Mesenchymal stem cell (in vitro differentiated cells and primary cell): ENCODE measurements around the gene PITPNC1.
"Not testable (repeated sequence)": the region's sequence is repeated elsewhere in the genome, so short reads cannot be mapped to it uniquely, and the experiment has no call there.

Source experiments
- DNase-seq: peaks from one replicate; pipeline ENCODE4 v3.0.0-alpha.2; 2013
- H2AFZ ChIP-seq: one replicate; pipeline ENCODE4 v1.6.1; 2013; ENCODE audit warnings: low read depth, mild to moderate bottlenecking, control low read depth, inconsistent platforms, low read length, moderate library complexity
- H2AK5ac ChIP-seq: 2 replicates; pipeline ENCODE4 v1.6.1; 2013; ENCODE audit warnings: low read length, moderate library complexity, mild to moderate bottlenecking, inconsistent platforms; ENCODE audit not compliant: severe bottlenecking
- H2BK120ac ChIP-seq: one replicate; pipeline ENCODE4 v1.6.1; 2013; ENCODE audit warnings: low read depth, mild to moderate bottlenecking, inconsistent platforms, low read length, moderate library complexity
- H2BK12ac ChIP-seq, 2 experiments: one replicate each; pipeline ENCODE4 v1.6.1; 2013; ENCODE audit warnings: inconsistent platforms in 2 of 2, low read length in 2 of 2, mild to moderate bottlenecking in 2 of 2, moderate library complexity in 2 of 2, control low read depth in 1 of 2
- H2BK15ac ChIP-seq: one replicate; pipeline ENCODE4 v1.6.1; 2013; ENCODE audit warnings: mild to moderate bottlenecking, low read depth, inconsistent platforms; ENCODE audit not compliant: poor library complexity, severe bottlenecking
- H2BK5ac ChIP-seq: 2 replicates; pipeline ENCODE4 v1.6.1; 2013; ENCODE audit warnings: low read depth, mild to moderate bottlenecking, low read length, control low read depth, inconsistent platforms; ENCODE audit not compliant: poor library complexity, severe bottlenecking
- H3K14ac ChIP-seq, 2 experiments: one replicate each; pipeline ENCODE4 v1.6.1; 2013; ENCODE audit warnings: inconsistent platforms in 2 of 2, low read length in 2 of 2, control low read depth in 1 of 2, mild to moderate bottlenecking in 1 of 2, moderate library complexity in 1 of 2
- H3K18ac ChIP-seq, 2 experiments: one replicate each; pipeline ENCODE4 v1.6.1; 2013; ENCODE audit warnings: inconsistent platforms in 2 of 2, low read length in 2 of 2, control low read depth in 1 of 2, low read depth in 1 of 2, mild to moderate bottlenecking in 1 of 2
- H3K23ac ChIP-seq, 2 experiments: one replicate each; pipeline ENCODE4 v1.6.1; 2013; ENCODE audit warnings: inconsistent platforms in 2 of 2, low read length in 2 of 2, mild to moderate bottlenecking in 2 of 2, moderate library complexity in 2 of 2, control low read depth in 1 of 2
- H3K27ac ChIP-seq: 2 replicates; pipeline ENCODE4 v1.5.1; 2013; ENCODE audit warnings: mild to moderate bottlenecking, moderate library complexity, low read length, control low read depth, inconsistent platforms; ENCODE audit not compliant: poor library complexity, severe bottlenecking
- H3K27me3 ChIP-seq, 2 experiments: 2 replicates each; pipeline versions ENCODE4 v1.6.1 to v1.7.0; 2013; ENCODE audit warnings: low read length in 2 of 2, mild to moderate bottlenecking in 2 of 2, moderate library complexity in 2 of 2, control low read depth in 1 of 2, inconsistent platforms in 1 of 2; ENCODE audit not compliant: control insufficient read depth in 1 of 2, insufficient read depth in 1 of 2
- H3K36me3 ChIP-seq, 2 experiments: 2 replicates each; pipeline versions ENCODE4 v1.6.1 to v1.7.0; 2013; ENCODE audit warnings: low read length in 2 of 2, control low read depth in 1 of 2, inconsistent platforms in 1 of 2, low read depth in 1 of 2, mild to moderate bottlenecking in 1 of 2; ENCODE audit not compliant: insufficient read depth in 2 of 2, control insufficient read depth in 1 of 2
- H3K4ac ChIP-seq, 2 experiments: one replicate each; pipeline ENCODE4 v1.6.1; 2013; ENCODE audit warnings: inconsistent platforms in 2 of 2, low read length in 2 of 2, mild to moderate bottlenecking in 2 of 2, moderate library complexity in 2 of 2, control low read depth in 1 of 2, low read depth in 1 of 2
- H3K4me1 ChIP-seq: 2 replicates; pipeline ENCODE4 v1.6.1; 2013; ENCODE audit warnings: low read depth, low read length, control low read depth; ENCODE audit not compliant: control insufficient read depth, insufficient read depth
- H3K4me2 ChIP-seq: 2 replicates; pipeline ENCODE4 v1.6.1; 2013; ENCODE audit warnings: low read length, mild to moderate bottlenecking, inconsistent platforms; ENCODE audit not compliant: poor library complexity, severe bottlenecking
- H3K4me3 ChIP-seq, 2 experiments: 2 replicates each; pipeline versions ENCODE4 v1.5.1 to v1.7.0; 2013; ENCODE audit warnings: low read length in 2 of 2, mild to moderate bottlenecking in 2 of 2, control low read depth in 1 of 2, low read depth in 1 of 2; ENCODE audit not compliant: insufficient read depth in 1 of 2
- H3K79me1 ChIP-seq: replicated peaks from 2 replicates; pipeline ENCODE4 v1.6.1; 2013; ENCODE audit warnings: mild to moderate bottlenecking, control low read depth, low read length, inconsistent platforms; ENCODE audit not compliant: poor library complexity, severe bottlenecking
- H3K9ac ChIP-seq: 2 replicates; pipeline ENCODE4 v1.7.0; 2013; ENCODE audit warnings: mild to moderate bottlenecking, low read length, moderate library complexity
- H3K9me3 ChIP-seq: 2 replicates; pipeline ENCODE4 v1.7.0; 2013; ENCODE audit warnings: mild to moderate bottlenecking, low read length; ENCODE audit not compliant: control insufficient read depth
- H4K8ac ChIP-seq: one replicate; pipeline ENCODE4 v1.6.1; 2013; ENCODE audit warnings: inconsistent platforms, mild to moderate bottlenecking, low read length, moderate library complexity
- H4K91ac ChIP-seq: one replicate; pipeline ENCODE4 v1.6.1; 2013; ENCODE audit warnings: mild to moderate bottlenecking, low read length, inconsistent platforms
- WGBS: methylation state at CpG from one replicate; pipeline ENCODE4 v1.1.7; 2013; ENCODE audit warnings: mixed read lengths; 5-methylcytosine and 5-hydroxymethylcytosine counted together

Gene PITPNC1

DNA sequence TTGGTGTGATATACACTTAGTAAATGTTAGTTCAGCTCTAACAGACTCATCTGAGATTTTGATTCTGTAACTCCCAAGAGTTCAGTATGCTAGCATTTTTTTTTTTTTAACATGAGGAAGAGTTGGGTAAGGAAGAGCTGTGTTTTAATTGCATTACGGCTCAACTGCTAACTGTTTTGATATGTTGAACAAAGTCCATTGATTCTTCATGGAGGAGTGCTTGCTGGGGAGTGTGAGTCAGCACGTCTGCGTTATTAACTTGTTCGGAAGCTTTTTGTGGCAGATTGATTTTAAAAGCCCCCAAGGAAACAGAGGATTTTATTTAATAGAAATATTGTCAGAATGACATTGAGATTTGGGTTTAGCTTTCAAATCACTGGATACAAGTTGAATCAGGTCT, 45.8 kb downstream of the PITPNC1 start:
- Histone ChIP-seq H2AK5ac (no peak overlapping the region), H2BK12ac (no peak overlapping the region), H3K14ac (no peak overlapping the region), H4K91ac (no peak overlapping the region), H3K36me3 (no peaks in the 10 kb centered on the region), H3K18ac (no peak overlapping the region), H3K27me3 (no peaks in the 10 kb centered on the region), H3K79me1 (peaks cover 7% of the 10 kb centered on the region), H3K9me3 (no peaks in the 10 kb centered on the region), H3K4me2 (no peak overlapping the region), H2BK120ac (no peak overlapping the region), H3K23ac (no peak overlapping the region), H2AFZ (no peak overlapping the region), H2BK5ac (no peak overlapping the region), H3K4me1 (peaks cover 5% of the 10 kb centered on the region), H3K4me3 (no peak overlapping the region), H3K27ac (no peak overlapping the region), H2BK15ac (no peak overlapping the region), H3K4ac (no peak overlapping the region), H4K8ac (no peak overlapping the region), H3K9ac (no peak overlapping the region)
- no peak for DNase-seq
- 87% methylated on average over 4 of the region's 4 CpGs for WGBS

DNA sequence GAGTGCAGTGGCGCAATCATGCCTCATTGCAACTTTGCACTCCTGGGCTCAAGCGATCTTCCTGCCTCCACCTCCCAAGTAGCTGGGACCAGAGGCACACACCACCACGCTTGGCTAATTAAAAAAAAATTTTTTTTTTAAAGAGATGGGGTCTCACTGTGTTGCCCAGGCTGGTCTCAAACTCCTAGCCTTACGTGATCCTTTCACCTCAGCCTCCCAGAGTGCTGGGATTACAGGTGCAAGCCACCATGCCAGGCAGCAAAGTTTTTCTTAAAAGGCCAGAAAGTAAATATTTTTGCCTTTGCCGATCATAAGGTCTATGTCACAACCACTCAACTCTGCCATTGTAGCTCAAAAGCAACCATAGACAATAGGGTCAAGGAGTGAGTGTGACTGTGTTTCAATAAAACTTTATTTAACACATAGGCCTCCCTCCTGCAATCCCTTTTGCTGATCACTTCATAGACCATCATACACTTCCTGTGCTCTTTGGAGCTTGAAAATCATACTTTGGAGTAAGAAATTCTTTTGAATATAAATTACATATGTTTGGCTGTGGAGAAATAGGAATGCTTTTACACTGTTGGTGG, 48.6 kb downstream of the PITPNC1 start:
- Histone ChIP-seq H3K18ac (no peak overlapping the region), H3K27me3 (no peaks in the 10 kb centered on the region), H3K4ac (no peak overlapping the region), H4K8ac (no peak overlapping the region), H3K4me1 (peaks cover 5% of the 10 kb centered on the region), H3K9ac (no peak overlapping the region), H3K27ac (no peak overlapping the region), H3K36me3 (no peaks in the 10 kb centered on the region), H2BK12ac (no peak overlapping the region), H2BK120ac (no peak overlapping the region), H3K23ac (no peak overlapping the region), H3K4me3 (no peak overlapping the region), H2AK5ac (no peak overlapping the region), H3K9me3 (no peaks in the 10 kb centered on the region), H3K4me2 (no peak overlapping the region), H2BK15ac (no peak overlapping the region), H2AFZ (no peak overlapping the region), H2BK5ac (no peak overlapping the region), H3K14ac (no peak overlapping the region), H3K79me1 (peaks cover 2% of the 10 kb centered on the region), H4K91ac (no peak overlapping the region)
- WGBS = over 99% methylated on average over 4 of the region's 5 CpGs
- no peak for DNase-seq

DNA sequence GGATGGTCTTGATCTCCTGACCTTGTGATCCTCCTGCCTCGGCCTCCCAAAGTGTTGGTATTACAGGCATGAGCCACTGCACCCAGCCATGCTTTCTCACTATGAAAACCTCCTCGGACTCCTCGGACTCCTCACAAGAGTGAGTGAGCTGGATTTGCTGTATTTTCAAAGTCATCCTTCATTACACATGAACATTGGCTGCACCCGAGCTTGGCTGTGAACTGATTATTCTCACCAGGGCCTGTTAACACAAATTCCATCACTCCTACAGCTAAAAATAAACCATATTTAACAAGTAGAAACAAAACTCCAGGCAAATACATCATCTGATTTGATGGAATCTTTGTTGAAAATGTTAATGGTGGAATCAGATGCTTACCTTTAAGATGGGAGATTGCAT, 50.3 kb downstream of the PITPNC1 start:
- Histone ChIP-seq H3K27ac (no peak overlapping the region), H2AK5ac (no peak overlapping the region), H3K14ac (no peak overlapping the region), H2AFZ (no peak overlapping the region), H4K91ac (no peak overlapping the region), H3K4me1 (peaks cover 3% of the 10 kb centered on the region), H3K23ac (no peak overlapping the region), H2BK5ac (no peak overlapping the region), H3K4me3 (no peak overlapping the region), H3K4ac (no peak overlapping the region), H2BK12ac (no peak overlapping the region), H3K36me3 (no peaks in the 10 kb centered on the region), H3K9me3 (no peaks in the 10 kb centered on the region), H2BK15ac (no peak overlapping the region), H3K9ac (no peak overlapping the region), H3K4me2 (no peak overlapping the region), H3K18ac (no peak overlapping the region), H4K8ac (no peak overlapping the region), H2BK120ac (no peak overlapping the region), H3K79me1 (peaks cover 2% of the 10 kb centered on the region), H3K27me3 (no peaks in the 10 kb centered on the region)
- WGBS = 94% methylated on average over 4 of the region's 4 CpGs
- no peak for DNase-seq

DNA sequence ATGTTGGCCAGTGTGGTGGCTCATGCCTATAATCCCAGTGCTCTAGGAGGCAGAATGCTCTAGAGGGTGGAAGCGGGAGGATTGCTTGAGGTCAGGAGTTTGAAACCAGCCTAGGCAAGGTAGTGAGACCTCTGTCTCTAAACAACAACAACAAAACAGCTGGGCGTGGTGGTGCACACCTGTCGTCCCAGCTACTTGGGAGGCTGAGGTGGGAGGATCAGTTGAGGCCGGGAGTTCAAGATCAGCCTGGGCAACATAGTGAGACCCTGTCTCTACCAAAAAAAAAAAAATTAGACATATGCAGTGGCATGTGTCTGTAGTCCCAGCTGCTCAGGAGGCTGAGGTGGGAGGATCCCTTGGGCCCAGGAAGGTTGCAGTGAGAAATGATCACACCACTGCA, 53.4 kb downstream of the PITPNC1 start:
- H3K27me3 ChIP-seq, H2BK15ac ChIP-seq, H3K36me3 ChIP-seq, H2BK5ac ChIP-seq, H3K14ac ChIP-seq, H2AFZ ChIP-seq, H3K4me2 ChIP-seq, H3K18ac ChIP-seq, H3K23ac ChIP-seq, H3K4ac ChIP-seq, DNase-seq, H3K4me1 ChIP-seq, H3K79me1 ChIP-seq, H2AK5ac ChIP-seq, H2BK12ac ChIP-seq, H2BK120ac ChIP-seq, H3K9me3 ChIP-seq, H3K27ac ChIP-seq, H3K4me3 ChIP-seq, H4K91ac ChIP-seq, H4K8ac ChIP-seq, H3K9ac ChIP-seq: not testable (repeated sequence)
- 100% methylated on average over 1 of the region's 4 CpGs for WGBS
